ENCODE results near the gene SCLY. TPM values are rescaled to one million over a fixed set of nuclear protein-coding genes. Genes with fewer than 3 reads are reported as not detected.

The SCLY gene
- total and polyA plus RNA-seq, 2 of the 13 experiments (the other 11 are each of a cell fraction or from before 2014, with no cell fraction given): 27.9 to 38.6 TPM

DNA sequence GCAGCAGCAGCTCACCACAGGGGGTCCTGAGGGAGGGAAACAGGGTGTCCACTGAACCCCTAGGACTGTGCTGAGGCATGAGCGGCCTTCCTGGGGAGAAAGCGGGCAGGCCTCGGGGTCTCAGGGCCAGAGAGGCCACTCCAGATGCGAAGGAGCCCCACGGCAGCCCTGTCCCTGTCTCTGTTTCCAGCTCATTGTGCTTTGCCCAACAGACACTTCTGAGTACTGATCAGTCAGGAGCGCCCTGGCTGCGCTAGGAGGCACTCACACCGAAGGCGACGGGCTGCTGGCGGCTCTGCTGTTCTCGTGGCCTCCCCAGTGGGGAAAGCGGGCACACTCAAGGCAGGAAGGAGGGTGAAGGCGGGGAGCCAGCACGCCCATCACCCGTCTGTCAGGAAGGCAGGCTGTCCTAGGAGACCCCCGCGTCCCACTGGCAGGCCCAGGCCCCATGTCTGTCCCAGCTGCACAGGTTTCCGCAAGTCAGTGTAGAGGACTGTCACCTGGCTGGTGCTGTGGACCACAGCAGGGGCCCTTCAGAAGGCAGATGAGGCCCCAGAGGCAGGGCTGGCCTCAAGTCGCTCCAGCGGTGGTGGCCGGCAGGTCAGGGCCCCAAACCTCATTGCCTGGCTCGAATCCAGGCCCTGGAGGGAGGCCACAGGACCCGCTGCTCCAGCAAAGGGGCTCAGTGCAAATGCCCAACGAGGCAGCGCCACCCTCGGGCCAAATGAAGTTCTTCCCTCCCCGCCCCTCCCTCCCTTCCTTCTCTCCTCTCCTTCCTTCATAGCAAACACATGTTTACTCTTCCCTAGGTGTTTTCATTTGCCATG, 46.1 kb downstream of the SCLY start (continued):
- TF ChIP-seq, protein P1, sequence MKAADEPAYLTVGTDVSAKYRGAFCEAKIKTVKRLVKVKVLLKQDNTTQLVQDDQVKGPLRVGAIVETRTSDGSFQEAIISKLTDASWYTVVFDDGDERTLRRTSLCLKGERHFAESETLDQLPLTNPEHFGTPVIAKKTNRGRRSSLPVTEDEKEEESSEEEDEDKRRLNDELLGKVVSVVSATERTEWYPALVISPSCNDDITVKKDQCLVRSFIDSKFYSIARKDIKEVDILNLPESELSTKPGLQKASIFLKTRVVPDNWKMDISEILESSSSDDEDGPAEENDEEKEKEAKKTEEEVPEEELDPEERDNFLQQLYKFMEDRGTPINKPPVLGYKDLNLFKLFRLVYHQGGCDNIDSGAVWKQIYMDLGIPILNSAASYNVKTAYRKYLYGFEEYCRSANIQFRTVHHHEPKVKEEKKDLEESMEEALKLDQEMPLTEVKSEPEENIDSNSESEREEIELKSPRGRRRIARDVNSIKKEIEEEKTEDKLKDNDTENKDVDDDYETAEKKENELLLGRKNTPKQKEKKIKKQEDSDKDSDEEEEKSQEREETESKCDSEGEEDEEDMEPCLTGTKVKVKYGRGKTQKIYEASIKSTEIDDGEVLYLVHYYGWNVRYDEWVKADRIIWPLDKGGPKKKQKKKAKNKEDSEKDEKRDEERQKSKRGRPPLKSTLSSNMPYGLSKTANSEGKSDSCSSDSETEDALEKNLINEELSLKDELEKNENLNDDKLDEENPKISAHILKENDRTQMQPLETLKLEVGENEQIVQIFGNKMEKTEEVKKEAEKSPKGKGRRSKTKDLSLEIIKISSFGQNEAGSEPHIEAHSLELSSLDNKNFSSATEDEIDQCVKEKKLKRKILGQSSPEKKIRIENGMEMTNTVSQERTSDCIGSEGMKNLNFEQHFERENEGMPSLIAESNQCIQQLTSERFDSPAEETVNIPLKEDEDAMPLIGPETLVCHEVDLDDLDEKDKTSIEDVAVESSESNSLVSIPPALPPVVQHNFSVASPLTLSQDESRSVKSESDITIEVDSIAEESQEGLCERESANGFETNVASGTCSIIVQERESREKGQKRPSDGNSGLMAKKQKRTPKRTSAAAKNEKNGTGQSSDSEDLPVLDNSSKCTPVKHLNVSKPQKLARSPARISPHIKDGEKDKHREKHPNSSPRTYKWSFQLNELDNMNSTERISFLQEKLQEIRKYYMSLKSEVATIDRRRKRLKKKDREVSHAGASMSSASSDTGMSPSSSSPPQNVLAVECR (CRISPR knock-in tag; IDR thresholded peaks at IDR 0.05; ENCODE audit: borderline replicate concordance): no peak
- TF ChIP-seq HNF4G (IDR thresholded peaks at IDR 0.05; ENCODE audit: borderline replicate concordance, low read depth, low read length): no peak
- peak; percentile 19; the same call in 1 of the 2 replicates for TF ChIP-seq HNF4G (CRISPR knock-in tag; IDR thresholded peaks at IDR 0.05; ENCODE audit: borderline replicate concordance, low read depth)
- TF ChIP-seq NFIC (IDR thresholded peaks at IDR 0.05; ENCODE audit: low read length): no peak
- TF ChIP-seq JUNB (CRISPR knock-in tag; IDR thresholded peaks at IDR 0.05; ENCODE audit: borderline replicate concordance): no peak
- peak; percentile 50; the same call in 1 of the 2 replicates for TF ChIP-seq CHCHD3 (CRISPR knock-in tag; IDR thresholded peaks at IDR 0.05)
- TF ChIP-seq, protein P2, sequence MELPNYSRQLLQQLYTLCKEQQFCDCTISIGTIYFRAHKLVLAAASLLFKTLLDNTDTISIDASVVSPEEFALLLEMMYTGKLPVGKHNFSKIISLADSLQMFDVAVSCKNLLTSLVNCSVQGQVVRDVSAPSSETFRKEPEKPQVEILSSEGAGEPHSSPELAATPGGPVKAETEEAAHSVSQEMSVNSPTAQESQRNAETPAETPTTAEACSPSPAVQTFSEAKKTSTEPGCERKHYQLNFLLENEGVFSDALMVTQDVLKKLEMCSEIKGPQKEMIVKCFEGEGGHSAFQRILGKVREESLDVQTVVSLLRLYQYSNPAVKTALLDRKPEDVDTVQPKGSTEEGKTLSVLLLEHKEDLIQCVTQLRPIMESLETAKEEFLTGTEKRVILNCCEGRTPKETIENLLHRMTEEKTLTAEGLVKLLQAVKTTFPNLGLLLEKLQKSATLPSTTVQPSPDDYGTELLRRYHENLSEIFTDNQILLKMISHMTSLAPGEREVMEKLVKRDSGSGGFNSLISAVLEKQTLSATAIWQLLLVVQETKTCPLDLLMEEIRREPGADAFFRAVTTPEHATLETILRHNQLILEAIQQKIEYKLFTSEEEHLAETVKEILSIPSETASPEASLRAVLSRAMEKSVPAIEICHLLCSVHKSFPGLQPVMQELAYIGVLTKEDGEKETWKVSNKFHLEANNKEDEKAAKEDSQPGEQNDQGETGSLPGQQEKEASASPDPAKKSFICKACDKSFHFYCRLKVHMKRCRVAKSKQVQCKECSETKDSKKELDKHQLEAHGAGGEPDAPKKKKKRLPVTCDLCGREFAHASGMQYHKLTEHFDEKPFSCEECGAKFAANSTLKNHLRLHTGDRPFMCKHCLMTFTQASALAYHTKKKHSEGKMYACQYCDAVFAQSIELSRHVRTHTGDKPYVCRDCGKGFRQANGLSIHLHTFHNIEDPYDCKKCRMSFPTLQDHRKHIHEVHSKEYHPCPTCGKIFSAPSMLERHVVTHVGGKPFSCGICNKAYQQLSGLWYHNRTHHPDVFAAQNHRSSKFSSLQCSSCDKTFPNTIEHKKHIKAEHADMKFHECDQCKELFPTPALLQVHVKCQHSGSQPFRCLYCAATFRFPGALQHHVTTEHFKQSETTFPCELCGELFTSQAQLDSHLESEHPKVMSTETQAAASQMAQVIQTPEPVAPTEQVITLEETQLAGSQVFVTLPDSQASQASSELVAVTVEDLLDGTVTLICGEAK (IDR thresholded peaks at IDR 0.05): no peak
- TF ChIP-seq, protein P2 (CRISPR knock-in tag; IDR thresholded peaks at IDR 0.05): no peak
- TF ChIP-seq MXD4 (CRISPR knock-in tag; IDR thresholded peaks at IDR 0.05): no peak
- TF ChIP-seq ZFX (CRISPR knock-in tag; IDR thresholded peaks at IDR 0.05; ENCODE audit: low read depth): no peak; the same call in 1 of the 2 replicates
- no peak for TF ChIP-seq CCAR2 (optimal IDR thresholded peaks at IDR 0.05; ENCODE audit: low read depth, low read length)
- no peak for TF ChIP-seq ADNP (CRISPR knock-in tag; IDR thresholded peaks at IDR 0.05)
- TF ChIP-seq CHD4 (IDR thresholded peaks at IDR 0.05; ENCODE audit: borderline replicate concordance, low read length): no peak
- TF ChIP-seq ZNF446 (CRISPR knock-in tag; IDR thresholded peaks at IDR 0.05): peak; percentile 81; the same call in 1 of the 2 replicates
- no peak for TF ChIP-seq ZNF788 (CRISPR knock-in tag; IDR thresholded peaks at IDR 0.05; ENCODE audit: borderline replicate concordance)
- no peak for TF ChIP-seq ZNF746 (CRISPR knock-in tag; IDR thresholded peaks at IDR 0.05)
